GF-D8 (cell line): ENCODE results near the gene EPHA8.

Experiments
- DNase-seq: peaks from one replicate; lab custom pipeline; 2025; lab: John Stamatoyannopoulos, UW

The EPHA8 gene

GRCh38 chr1:22592919-22593790 is 29.9 kb downstream of the EPHA8 start:
- no peak for DNase-seq

GRCh38 chr1:22594396-22594795 is 31.1 kb downstream of the EPHA8 start:
- no peak for DNase-seq

GRCh38 chr1:22595108-22595507 is 31.8 kb downstream of the EPHA8 start:
- no peak for DNase-seq

GRCh38 chr1:22597301-22597965 is 34.1 kb downstream of the EPHA8 start:
- DNase-seq: no peak

- DNase-seq: no peak
These were observed 34.7 kb downstream of the EPHA8 start for GRCh38 chr1:22597996-22598395.

- DNase-seq: no peak
These were observed 35.4 kb downstream of the EPHA8 start for GRCh38 chr1:22598736-22599135.

GRCh38 chr1:22600071-22600816 is 37.0 kb downstream of the EPHA8 start:
- no peak for DNase-seq

GRCh38 chr1:22600817-22601605 is 37.7 kb downstream of the EPHA8 start:
- DNase-seq: no peak

- no peak for DNase-seq
These were observed 38.3 kb downstream of the EPHA8 start for GRCh38 chr1:22601610-22602009.

- no peak for DNase-seq
These were observed 38.9 kb downstream of the EPHA8 start for GRCh38 chr1:22602060-22602740.

- DNase-seq: no peak
These were observed 42.9 kb downstream of the EPHA8 start for GRCh38 chr1:22606161-22606560.

- no peak for DNase-seq
These were observed 43.9 kb downstream of the EPHA8 start for GRCh38 chr1:22607154-22607553.

- no peak for DNase-seq
These were observed 45.1 kb downstream of the EPHA8 start for GRCh38 chr1:22608361-22608760.

- DNase-seq: no peak
These were observed 46.0 kb downstream of the EPHA8 start for GRCh38 chr1:22609291-22609690.

GRCh38 chr1:22611530-22611947 is 48.2 kb downstream of the EPHA8 start:
- DNase-seq: no peak

- DNase-seq: no peak
These were observed 49.6 kb downstream of the EPHA8 start for GRCh38 chr1:22612671-22613571.

- DNase-seq: no peak
These were observed 50.3 kb downstream of the EPHA8 start for GRCh38 chr1:22613572-22613918.

- DNase-seq: no peak
These were observed 50.7 kb downstream of the EPHA8 start for GRCh38 chr1:22613951-22614350.

- DNase-seq: no peak
These were observed 52.6 kb downstream of the EPHA8 start for GRCh38 chr1:22615886-22616285.

GRCh38 chr1:22616571-22616970 is 53.3 kb downstream of the EPHA8 start:
- DNase-seq: no peak
